ENCODE measurements around the gene KANSL1.

The KANSL1 gene

GRCh38 chr17:46063241-46063640 lies 130.0 kb downstream of the KANSL1 start:
- peak in 1 of 2 experiments; percentile 17 for DNase-seq

- no peak for DNase-seq
Measured at GRCh38 chr17:46061435-46061834, 131.8 kb downstream of the KANSL1 start.

- DNase-seq, result no peak
Measured at GRCh38 chr17:46060461-46060860, 132.8 kb downstream of the KANSL1 start.

- no peak for DNase-seq
Measured at GRCh38 chr17:46059486-46059885, 133.7 kb downstream of the KANSL1 start.

- DNase-seq, result no peak
Measured at GRCh38 chr17:46057366-46057765, 135.9 kb downstream of the KANSL1 start.

GRCh38 chr17:46056800-46057304 lies 136.4 kb downstream of the KANSL1 start:
- DNase-seq, result no peak

GRCh38 chr17:46053911-46054534 lies 139.2 kb downstream of the KANSL1 start:
- DNase-seq, result no peak

- no peak for DNase-seq
Measured at GRCh38 chr17:46049656-46050055, 143.6 kb downstream of the KANSL1 start.

GRCh38 chr17:46047856-46048255 lies 145.4 kb downstream of the KANSL1 start:
- DNase-seq, result no peak

GRCh38 chr17:46047398-46047797 lies 145.8 kb downstream of the KANSL1 start:
- no peak for DNase-seq

- no peak for DNase-seq
Measured at GRCh38 chr17:46046957-46047356, 146.3 kb downstream of the KANSL1 start.

GRCh38 chr17:46045639-46046038 lies 147.6 kb downstream of the KANSL1 start:
- DNase-seq, result no peak

- DNase-seq, result no peak
Measured at GRCh38 chr17:46044989-46045388, 148.2 kb downstream of the KANSL1 start.

GRCh38 chr17:46044286-46044928 lies 148.8 kb downstream of the KANSL1 start:
- peak; percentile 51 to 74 for DNase-seq

GRCh38 chr17:46043606-46044005 lies 149.6 kb downstream of the KANSL1 start:
- no peak for DNase-seq

- no peak for DNase-seq
Measured at GRCh38 chr17:46042925-46043324, 150.3 kb downstream of the KANSL1 start.

- DNase-seq, result no peak
Measured at GRCh38 chr17:46042246-46042645, 151.0 kb downstream of the KANSL1 start.

- DNase-seq, result no peak
Measured at GRCh38 chr17:46039592-46040186, 153.5 kb downstream of the KANSL1 start.

GRCh38 chr17:46038937-46039336 lies 154.3 kb downstream of the KANSL1 start:
- DNase-seq, result no peak

- DNase-seq, result no peak
Measured at GRCh38 chr17:46038414-46038813, 154.8 kb downstream of the KANSL1 start.

- DNase-seq, result no peak
Measured at GRCh38 chr17:46037722-46038255, 155.4 kb downstream of the KANSL1 start.

GRCh38 chr17:46036491-46036890 lies 156.7 kb downstream of the KANSL1 start:
- no peak for DNase-seq

GRCh38 chr17:46035112-46035818 lies 158.0 kb downstream of the KANSL1 start:
- DNase-seq, result no peak

All from NCI-H446 (cell line).